ENCODE data around the gene ST6GALNAC3.

- TF ChIP-seq CTCF (IDR thresholded peaks at IDR 0.05) (no peak), POLR2AphosphoS5 (IDR thresholded peaks at IDR 0.05) (no peak)
Observed at GRCh38 chr1:76266762-76267161, 192.2 kb downstream of the ST6GALNAC3 start.
